Nephron progenitor cell (in vitro differentiated cells): Measurements from ENCODE around the gene ST6GALNAC4.

ENCODE experiments used
- DNase-seq: peaks from one replicate; pipeline ENCODE4 v3.0.0; 2021
- H3K27ac Mint-ChIP-seq: 2 replicates; pipeline ENCODE4 v1.8.0; 2021; ENCODE audit warnings: mild to moderate bottlenecking, moderate library complexity, mixed read lengths
- H3K27me3 Mint-ChIP-seq: 2 replicates; pipeline ENCODE4 v1.8.0; 2021; ENCODE audit warnings: mild to moderate bottlenecking, low read depth, mixed read lengths; ENCODE audit not compliant: poor library complexity
- H3K36me3 Mint-ChIP-seq: 2 replicates; pipeline ENCODE4 v1.8.0; 2021; ENCODE audit warnings: low read depth, mixed read lengths
- H3K4me1 Mint-ChIP-seq: 2 replicates; pipeline ENCODE4 v1.8.0; 2021; ENCODE audit warnings: mixed read lengths
- H3K4me3 Mint-ChIP-seq: 2 replicates; pipeline ENCODE4 v1.8.0; 2021; ENCODE audit warnings: mild to moderate bottlenecking, moderate library complexity, mixed read lengths
- H3K9me3 Mint-ChIP-seq: 2 replicates; pipeline ENCODE4 v1.8.0; 2021; ENCODE audit warnings: mild to moderate bottlenecking, moderate library complexity, mixed read lengths
- TF ChIP-seq, protein P1 (sequence below): fragments of 200-600 bp; sonication (generic); IDR thresholded peaks from 2 replicates; pipeline ENCODE4 v1.5.0; 2021; ENCODE audit warnings: antibody characterized with exemption

ST6GALNAC4 gene

DNA sequence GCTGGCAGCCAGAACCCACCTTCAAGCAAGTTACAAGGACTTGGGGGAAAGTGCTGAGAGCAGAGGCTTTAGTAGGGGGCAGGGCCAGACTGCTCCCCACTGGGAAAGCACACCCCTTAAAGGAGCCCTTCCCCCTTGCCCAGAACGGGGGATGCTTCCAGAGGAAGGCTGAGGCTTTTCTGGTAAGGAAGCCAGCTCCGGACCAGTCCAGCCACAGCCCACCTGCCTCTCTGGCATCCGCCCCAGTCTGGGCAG, 25.0 kb upstream of the ST6GALNAC4 start:
- no peaks in the 10 kb centered on the region for H3K9me3 Mint-ChIP-seq
- DNase-seq = no peak
- TF ChIP-seq, protein P1, sequence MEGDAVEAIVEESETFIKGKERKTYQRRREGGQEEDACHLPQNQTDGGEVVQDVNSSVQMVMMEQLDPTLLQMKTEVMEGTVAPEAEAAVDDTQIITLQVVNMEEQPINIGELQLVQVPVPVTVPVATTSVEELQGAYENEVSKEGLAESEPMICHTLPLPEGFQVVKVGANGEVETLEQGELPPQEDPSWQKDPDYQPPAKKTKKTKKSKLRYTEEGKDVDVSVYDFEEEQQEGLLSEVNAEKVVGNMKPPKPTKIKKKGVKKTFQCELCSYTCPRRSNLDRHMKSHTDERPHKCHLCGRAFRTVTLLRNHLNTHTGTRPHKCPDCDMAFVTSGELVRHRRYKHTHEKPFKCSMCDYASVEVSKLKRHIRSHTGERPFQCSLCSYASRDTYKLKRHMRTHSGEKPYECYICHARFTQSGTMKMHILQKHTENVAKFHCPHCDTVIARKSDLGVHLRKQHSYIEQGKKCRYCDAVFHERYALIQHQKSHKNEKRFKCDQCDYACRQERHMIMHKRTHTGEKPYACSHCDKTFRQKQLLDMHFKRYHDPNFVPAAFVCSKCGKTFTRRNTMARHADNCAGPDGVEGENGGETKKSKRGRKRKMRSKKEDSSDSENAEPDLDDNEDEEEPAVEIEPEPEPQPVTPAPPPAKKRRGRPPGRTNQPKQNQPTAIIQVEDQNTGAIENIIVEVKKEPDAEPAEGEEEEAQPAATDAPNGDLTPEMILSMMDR = no peak
- peaks cover 10% of the 10 kb centered on the region for H3K36me3 Mint-ChIP-seq
- no peak overlapping the region for H3K27ac Mint-ChIP-seq
- peaks cover 36% of the 10 kb centered on the region for H3K4me1 Mint-ChIP-seq
- H3K27me3 Mint-ChIP-seq = no peaks in the 10 kb centered on the region
- H3K4me3 Mint-ChIP-seq = no peak overlapping the region

- Mint-ChIP-seq H3K4me1 (peaks cover 39% of the 10 kb centered on the region), H3K4me3 (no peak overlapping the region), H3K9me3 (no peaks in the 10 kb centered on the region), H3K36me3 (peaks cover 10% of the 10 kb centered on the region), H3K27ac (no peak overlapping the region), H3K27me3 (no peaks in the 10 kb centered on the region)
- DNase-seq = no peak
- TF ChIP-seq, protein P1 = no peak
Observed at GRCh38 chr9:127941062-127941960, 24.5 kb upstream of the ST6GALNAC4 start.

- no peak overlapping the region for H3K27ac Mint-ChIP-seq
- no peak for DNase-seq
- peaks cover 10% of the 10 kb centered on the region for H3K36me3 Mint-ChIP-seq
- no peak overlapping the region for H3K4me3 Mint-ChIP-seq
- H3K27me3 Mint-ChIP-seq = no peaks in the 10 kb centered on the region
- H3K4me1 Mint-ChIP-seq = peaks cover 46% of the 10 kb centered on the region
- TF ChIP-seq, protein P1 = no peak
- no peaks in the 10 kb centered on the region for H3K9me3 Mint-ChIP-seq
Observed at GRCh38 chr9:127940593-127940992, 23.8 kb upstream of the ST6GALNAC4 start.

- peak overlapping the region; percentile 67 for H3K4me3 Mint-ChIP-seq
- H3K27me3 Mint-ChIP-seq = no peaks in the 10 kb centered on the region
- peaks cover 48% of the 10 kb centered on the region for H3K4me1 Mint-ChIP-seq
- H3K27ac Mint-ChIP-seq = peak overlapping the region; percentile 57
- no peaks in the 10 kb centered on the region for H3K9me3 Mint-ChIP-seq
- TF ChIP-seq, protein P1 = no peak
- H3K36me3 Mint-ChIP-seq = peaks cover 10% of the 10 kb centered on the region
- no peak for DNase-seq
Observed at GRCh38 chr9:127938298-127938690, 21.5 kb upstream of the ST6GALNAC4 start.

GRCh38 chr9:127937388-127938297, 20.8 kb upstream of the ST6GALNAC4 start, which contains the start of gene DPM2:
Gene DPM2, minus strand, starts transcription at chr9:127937854. Its CDS starts 34 bp downstream, at chr9:127937820.
- H3K4me1 Mint-ChIP-seq = peaks cover 43% of the 10 kb centered on the region
- H3K9me3 Mint-ChIP-seq = no peaks in the 10 kb centered on the region
- H3K4me3 Mint-ChIP-seq = peak within 1 kb of the TSS; percentile 93
- peak within 1 kb of the TSS; percentile 57 for H3K27ac Mint-ChIP-seq
- TF ChIP-seq, protein P1 = no peak
- peak; percentile 74 for DNase-seq
- peaks cover 5% of the 10 kb centered on the region for H3K36me3 Mint-ChIP-seq
- H3K27me3 Mint-ChIP-seq = no peaks in the 10 kb centered on the region
